Tibial artery (tissue), 4 donors: ENCODE measurements around the gene SLC25A20.

ENCODE experiments used
- DNase-seq, 2 donors: peaks; one replicate each; pipeline ENCODE4 v3.0.0-alpha.2; 2019
- H3K27ac ChIP-seq, 2 donors: fragments of 200-600 bp; sonication (generic) in 1 of 2; 1 replicate in 1 of 2; 2 replicates in 1 of 2; pipeline ENCODE4 v1.5.1; 2018 to 2019; ENCODE audit warnings: mild to moderate bottlenecking in 1 of 2
- H3K27me3 ChIP-seq, 2 donors: fragments of 200-600 bp; sonication (generic) in 1 of 2; one replicate each; pipeline versions ENCODE4 v1.5.1 to v1.6.0; 2016 to 2019
- H3K36me3 ChIP-seq, 3 donors: fragments of 200-600 bp; sonication (generic) in 2 of 3; one replicate each; pipeline ENCODE4 v1.5.1; 2016 to 2019; ENCODE audit warnings: mild to moderate bottlenecking in 2 of 3
- H3K4me1 ChIP-seq, 4 donors: fragments of 200-600 bp; sonication (generic) in 2 of 4; 1 replicate in 3 of 4; 2 replicates in 1 of 4; pipeline ENCODE4 v1.5.1; 2016 to 2019
- H3K4me3 ChIP-seq, 2 donors: fragments of 200-600 bp; sonication (generic) in 1 of 2; 1 replicate in 1 of 2; 2 replicates in 1 of 2; pipeline ENCODE4 v1.5.1; 2018 to 2019; ENCODE audit warnings: mild to moderate bottlenecking in 2 of 2
- H3K9me3 ChIP-seq, 3 donors: fragments of 200-600 bp; sonication (generic) in 1 of 3; one replicate each; pipeline ENCODE4 v1.5.1; 2016 to 2019
- CTCF ChIP-seq, 2 experiments: fragments of 200-600 bp in 1 of 2; fragments of 450-650 bp in 1 of 2; IDR thresholded peaks; one replicate each; pipeline ENCODE4 v1.5.1; 2017 to 2019; ENCODE audit warnings: antibody characterized with exemption in 2 of 2, mild to moderate bottlenecking in 1 of 2, moderate library complexity in 1 of 2
- intact Hi-C: fragments of 100-400 bp; cut with DNase I; formaldehyde crosslinking; loops from one replicate; pipeline ENCODE4 v1.15.0; 2023; ENCODE audit warnings: low total_unique reads

Gene SLC25A20

GRCh38 chr3:48826451-48826850, 72.2 kb downstream of the SLC25A20 start:
- DNase-seq = no peak
- Histone ChIP-seq H3K9me3 (no peaks in the 10 kb centered on the region), H3K4me1 (peaks cover 0 to 50% (median 8%) of the 10 kb centered on the region in 4 donors), H3K27me3 (no peaks in the 10 kb centered on the region), H3K27ac (peak overlapping the region; percentile 11 to 23), H3K36me3 (no peaks in the 10 kb centered on the region), H3K4me3 (no peak overlapping the region)
- TF ChIP-seq CTCF (IDR thresholded peaks at IDR 0.05) = no peak
- intact Hi-C loops = no loop called here

GRCh38 chr3:48820612-48821324, 77.9 kb downstream of the SLC25A20 start:
- intact Hi-C loops = no loop called here
- Histone ChIP-seq H3K27me3 (no peaks in the 10 kb centered on the region), H3K4me3 (no peak overlapping the region), H3K9me3 (no peaks in the 10 kb centered on the region), H3K4me1 (peaks cover 0 to 35% (median 13%) of the 10 kb centered on the region in 4 donors), H3K36me3 (no peaks in the 10 kb centered on the region), H3K27ac (no peak overlapping the region)
- no peak for DNase-seq
- no peak for TF ChIP-seq CTCF (IDR thresholded peaks at IDR 0.05)

GRCh38 chr3:48819234-48820221, 79.2 kb downstream of the SLC25A20 start:
- H3K36me3 ChIP-seq = no peaks in the 10 kb centered on the region
- no peak for TF ChIP-seq CTCF (IDR thresholded peaks at IDR 0.05)
- no peak for DNase-seq
- H3K27ac ChIP-seq = no peak overlapping the region
- no peak overlapping the region for H3K4me3 ChIP-seq
- no peaks in the 10 kb centered on the region for H3K27me3 ChIP-seq
- no peaks in the 10 kb centered on the region for H3K9me3 ChIP-seq
- intact Hi-C loops = no loop called here
- peaks cover 0 to 32% (median 13%) of the 10 kb centered on the region in 4 donors for H3K4me1 ChIP-seq

GRCh38 chr3:48811524-48811923, 87.2 kb downstream of the SLC25A20 start:
- H3K9me3 ChIP-seq = no peaks in the 10 kb centered on the region
- H3K27ac ChIP-seq = no peak overlapping the region
- no peaks in the 10 kb centered on the region for H3K36me3 ChIP-seq
- TF ChIP-seq CTCF (IDR thresholded peaks at IDR 0.05) = no peak
- no peak for DNase-seq
- H3K27me3 ChIP-seq = no peaks in the 10 kb centered on the region
- intact Hi-C loops = no loop called here
- H3K4me3 ChIP-seq = no peak overlapping the region
- H3K4me1 ChIP-seq = peaks cover 0 to 5% (median 2%) of the 10 kb centered on the region in 4 donors
